Endothelial cell (in vitro differentiated cells): Measurements from ENCODE around the gene TPP2. TPM values are rescaled to one million over a fixed set of nuclear protein-coding genes. Genes with fewer than 3 reads are reported as not detected.

ENCODE experiments used
- DNase-seq: peaks from one replicate; pipeline ENCODE4 v3.0.0; 2021; ENCODE audit warnings: low spot score
- H3K27ac Mint-ChIP-seq: one replicate; pipeline ENCODE4 v1.8.0; 2021; ENCODE audit warnings: mixed read lengths, inconsistent platforms; ENCODE audit not compliant: unreplicated experiment
- H3K27me3 Mint-ChIP-seq: one replicate; pipeline ENCODE4 v1.8.0; 2021; ENCODE audit warnings: mild to moderate bottlenecking, moderate library complexity, mixed read lengths, inconsistent platforms; ENCODE audit not compliant: unreplicated experiment
- H3K36me3 Mint-ChIP-seq: one replicate; pipeline ENCODE4 v1.8.0; 2021; ENCODE audit warnings: mild to moderate bottlenecking, low read depth, mixed read lengths, inconsistent platforms; ENCODE audit not compliant: unreplicated experiment
- H3K4me1 Mint-ChIP-seq: one replicate; pipeline ENCODE4 v1.8.0; 2021; ENCODE audit warnings: mild to moderate bottlenecking, mixed read lengths, inconsistent platforms; ENCODE audit not compliant: unreplicated experiment
- H3K4me3 Mint-ChIP-seq: one replicate; pipeline ENCODE4 v1.8.0; 2021; ENCODE audit warnings: mild to moderate bottlenecking, mixed read lengths, inconsistent platforms; ENCODE audit not compliant: unreplicated experiment
- H3K9me3 Mint-ChIP-seq: one replicate; pipeline ENCODE4 v1.8.0; 2021; ENCODE audit warnings: mixed read lengths, inconsistent platforms; ENCODE audit not compliant: unreplicated experiment
- CTCF ChIP-seq: fragments of 200-600 bp; sonication (generic); IDR thresholded peaks from one replicate; pipeline ENCODE4 v1.5.0; 2021; ENCODE audit warnings: antibody characterized with exemption; ENCODE audit not compliant: unreplicated experiment
- total RNA-seq: library from RNA; stranded (reverse); fragmentation: NEBNext Ultra II Directional; extraction: Animal tissue kit (Norgen Biotek cat#: 25700); gene quantifications from one replicate; pipeline ENCODE4 v1.2.1, GENCODE V29; 2021; ENCODE audit not compliant: unreplicated experiment

TPP2 gene
- total RNA-seq, 1 donor from 2014 or later: 91.2 TPM

- no peak for TF ChIP-seq CTCF
- no peak overlapping the region for H3K4me3 Mint-ChIP-seq
- no peak overlapping the region for H3K27ac Mint-ChIP-seq
- no peaks in the 10 kb centered on the region for H3K27me3 Mint-ChIP-seq
- no peak for DNase-seq
- H3K9me3 Mint-ChIP-seq: no peaks in the 10 kb centered on the region
- peaks cover 18% of the 10 kb centered on the region for H3K4me1 Mint-ChIP-seq
- H3K36me3 Mint-ChIP-seq: peaks cover 13% of the 10 kb centered on the region
Measured at GRCh38 chr13:102610296-102610895, 13.6 kb downstream of the TPP2 start.

- TF ChIP-seq CTCF: no peak
- Mint-ChIP-seq H3K9me3 (no peaks in the 10 kb centered on the region), H3K4me1 (no peaks in the 10 kb centered on the region), H3K4me3 (no peak overlapping the region), H3K27ac (no peak overlapping the region), H3K27me3 (no peaks in the 10 kb centered on the region), H3K36me3 (peaks cover 26% of the 10 kb centered on the region)
- no peak for DNase-seq
Measured at GRCh38 chr13:102617697-102618350, 21.0 kb downstream of the TPP2 start.

- peaks cover 26% of the 10 kb centered on the region for H3K36me3 Mint-ChIP-seq
- H3K9me3 Mint-ChIP-seq: no peaks in the 10 kb centered on the region
- no peaks in the 10 kb centered on the region for H3K4me1 Mint-ChIP-seq
- no peaks in the 10 kb centered on the region for H3K27me3 Mint-ChIP-seq
- no peak overlapping the region for H3K4me3 Mint-ChIP-seq
- TF ChIP-seq CTCF: no peak
- DNase-seq: no peak
- H3K27ac Mint-ChIP-seq: no peak overlapping the region
Measured at GRCh38 chr13:102620516-102620915, 23.7 kb downstream of the TPP2 start.

- H3K4me1 Mint-ChIP-seq: no peaks in the 10 kb centered on the region
- no peak for TF ChIP-seq CTCF
- peaks cover 41% of the 10 kb centered on the region for H3K36me3 Mint-ChIP-seq
Measured at GRCh38 chr13:102626928-102627327, 30.1 kb downstream of the TPP2 start.

GRCh38 chr13:102628559-102628958, 31.8 kb downstream of the TPP2 start:
- TF ChIP-seq CTCF: no peak
- peaks cover 39% of the 10 kb centered on the region for H3K36me3 Mint-ChIP-seq
- H3K4me3 Mint-ChIP-seq: no peak overlapping the region
- no peak overlapping the region for H3K27ac Mint-ChIP-seq
- no peaks in the 10 kb centered on the region for H3K9me3 Mint-ChIP-seq
- no peaks in the 10 kb centered on the region for H3K27me3 Mint-ChIP-seq
- H3K4me1 Mint-ChIP-seq: no peaks in the 10 kb centered on the region
- no peak for DNase-seq

More at GRCh38 chr13:102626928-102627327, 30.1 kb downstream of the TPP2 start:
- Mint-ChIP-seq H3K4me3 (no peak overlapping the region), H3K9me3 (no peaks in the 10 kb centered on the region), H3K27ac (no peak overlapping the region), H3K27me3 (no peaks in the 10 kb centered on the region)
- no peak for DNase-seq
